CD4-positive, alpha-beta T cell (primary cell): Measurements from ENCODE around the gene DNALI1. TPM values are rescaled to one million over a fixed set of nuclear protein-coding genes. Genes with fewer than 3 reads are reported as not detected.

Source experiments
- ATAC-seq: fragments of 200-7000 bp; cut with Tn5 transposase; one replicate; pipeline ENCODE4 v1.10.0; 2022; ENCODE audit warnings: mild to moderate bottlenecking; ENCODE audit not compliant: poor library complexity
- CTCF ChIA-PET: fragments of 350-600 bp; sonication (Branson Sonifier 250); formaldehyde crosslinking; loops from one replicate; lab custom pipeline; 2021; ENCODE audit warnings: antibody characterized with exemption, inconsistent platforms; lab: Charles Lee
- POLR2A ChIA-PET: fragments of 350-600 bp; sonication (Branson Sonifier 250); formaldehyde crosslinking; loops from one replicate; lab custom pipeline; 2021; ENCODE audit warnings: antibody characterized with exemption, inconsistent platforms; lab: Charles Lee
- DNase-seq, 14 experiments: peaks; one replicate each; pipeline ENCODE4 v3.0.0-alpha.2; 2013 to 2020; ENCODE audit warnings: mixed read lengths in 2 of 14
- H3K27ac ChIP-seq, 2 donors: one replicate each; pipeline versions ENCODE4 v1.5.1 to v1.7.0; 2013; ENCODE audit warnings: low read length in 2 of 2, low read depth in 1 of 2, mild to moderate bottlenecking in 1 of 2
- H3K27me3 ChIP-seq, 2 experiments: 1 replicate in 1 of 2; 2 replicates in 1 of 2; pipeline versions ENCODE4 v1.6.1 to v1.7.0; 2013; ENCODE audit warnings: low read length in 2 of 2, control low read depth in 1 of 2, mild to moderate bottlenecking in 1 of 2, moderate library complexity in 1 of 2; ENCODE audit not compliant: insufficient read depth in 2 of 2, control insufficient read depth in 1 of 2
- H3K36me3 ChIP-seq: one replicate; pipeline ENCODE4 v1.6.1; 2013; ENCODE audit warnings: low read length, control low read depth; ENCODE audit not compliant: insufficient read depth
- H3K4me1 ChIP-seq: one replicate; pipeline ENCODE4 v1.6.1; 2013; ENCODE audit warnings: low read length, control low read depth; ENCODE audit not compliant: insufficient read depth
- H3K4me3 ChIP-seq: one replicate; pipeline ENCODE4 v1.5.1; 2013; ENCODE audit warnings: mild to moderate bottlenecking, low read length, moderate library complexity
- H3K9me3 ChIP-seq, 2 experiments: 1 replicate in 1 of 2; 2 replicates in 1 of 2; pipeline versions ENCODE4 v1.6.1 to v1.7.0; 2013; ENCODE audit warnings: low read length in 2 of 2, mild to moderate bottlenecking in 2 of 2, control low read depth in 1 of 2, moderate library complexity in 1 of 2; ENCODE audit not compliant: control insufficient read depth in 1 of 2, insufficient read depth in 1 of 2
- H3K27ac Mint-ChIP-seq: one replicate; pipeline ENCODE4 v1.8.0; 2020; ENCODE audit warnings: mixed read lengths
- H3K27me3 Mint-ChIP-seq: one replicate; pipeline ENCODE4 v1.8.0; 2021; ENCODE audit warnings: mixed read lengths
- H3K36me3 Mint-ChIP-seq: one replicate; pipeline ENCODE4 v1.8.0; 2021; ENCODE audit warnings: low read depth, mixed read lengths
- H3K4me1 Mint-ChIP-seq: one replicate; pipeline ENCODE4 v1.8.0; 2021; ENCODE audit warnings: low read depth, mixed read lengths
- H3K4me3 Mint-ChIP-seq: one replicate; pipeline ENCODE4 v1.8.0; 2020; ENCODE audit warnings: mild to moderate bottlenecking, mixed read lengths
- H3K9me3 Mint-ChIP-seq: one replicate; pipeline ENCODE4 v1.8.0; 2020; ENCODE audit warnings: mixed read lengths
- intact Hi-C, 2 experiments: fragments of 100-400 bp; cut with DNase I in 1 of 2; cut with micrococcal nuclease in 1 of 2; formaldehyde crosslinking; loops; one replicate each; pipeline versions ENCODE4 v1.15.1 to v1.9.0; 2023 to 2025; cut with DNase I, micrococcal nuclease
- total RNA-seq, 174 experiments: library from RNA in 2 of 174; stranded (reverse) in 2 of 174; gene quantifications; one replicate each; pipeline ENCODE4 v1.2.3 and lab custom pipeline; 2021 to 2026
- TF ChIP-seq, protein P1 (sequence below): fragments of 200-600 bp; IDR thresholded peaks from one replicate; pipeline ENCODE4 v1.8.0; 2022; ENCODE audit warnings: antibody characterized with exemption, mild to moderate bottlenecking

The DNALI1 gene
- total RNA-seq, 2 experiments from 2014 or later: not detected

DNA sequence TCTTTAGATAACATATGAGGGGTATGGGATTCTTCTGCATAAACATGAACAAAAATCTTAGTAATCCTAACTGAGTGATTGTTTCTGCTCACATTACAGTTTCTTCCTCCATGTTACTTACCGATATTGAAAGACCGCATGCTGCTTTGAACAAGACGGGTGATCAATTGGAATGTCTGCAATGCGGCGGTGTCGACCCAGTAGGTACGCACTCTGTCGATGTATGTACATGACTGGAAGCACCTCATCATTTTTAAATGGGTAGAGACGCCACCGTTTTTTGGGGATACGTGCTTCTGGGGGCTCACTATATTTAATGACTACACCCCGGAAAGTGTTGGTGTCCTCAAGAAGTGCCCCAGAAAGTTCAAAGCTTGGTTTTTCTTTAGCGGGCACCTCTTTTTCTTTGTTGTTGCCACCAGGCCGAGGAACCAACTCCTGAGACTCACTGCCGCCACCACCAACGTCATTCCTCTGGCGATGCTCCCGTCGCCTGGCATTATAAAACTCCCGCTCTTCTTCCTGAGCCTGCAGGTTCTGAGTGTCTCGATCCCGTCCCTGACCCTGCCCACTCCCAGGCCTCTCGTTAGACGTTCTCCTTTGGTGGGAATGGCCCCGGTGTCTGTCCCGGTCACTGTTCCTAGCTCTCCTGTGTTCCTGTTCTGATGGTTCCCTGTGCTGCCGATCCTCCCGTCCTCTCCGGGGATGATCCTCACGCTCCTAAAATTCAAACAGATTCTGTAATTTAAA, 16.5 kb upstream of the DNALI1 start:
- Histone ChIP-seq H3K36me3 (peaks cover 75% of the 10 kb centered on the region), H3K9me3 (no peaks in the 10 kb centered on the region), H3K27ac (no peak overlapping the region), H3K4me1 (no peaks in the 10 kb centered on the region), H3K27me3 (no peaks in the 10 kb centered on the region), H3K4me3 (no peak overlapping the region)
- intact Hi-C loops: no loop called here
- ATAC-seq (no peak), DNase-seq (no peak)
- Mint-ChIP-seq H3K36me3 (peaks cover 84% of the 10 kb centered on the region), H3K27me3 (no peaks in the 10 kb centered on the region), H3K4me1 (peaks cover 24% of the 10 kb centered on the region), H3K4me3 (no peak overlapping the region), H3K9me3 (no peaks in the 10 kb centered on the region), H3K27ac (no peak overlapping the region)
- ChIA-PET CTCF (no interaction called here), POLR2A (no interaction called here)
- TF ChIP-seq, protein P1, sequence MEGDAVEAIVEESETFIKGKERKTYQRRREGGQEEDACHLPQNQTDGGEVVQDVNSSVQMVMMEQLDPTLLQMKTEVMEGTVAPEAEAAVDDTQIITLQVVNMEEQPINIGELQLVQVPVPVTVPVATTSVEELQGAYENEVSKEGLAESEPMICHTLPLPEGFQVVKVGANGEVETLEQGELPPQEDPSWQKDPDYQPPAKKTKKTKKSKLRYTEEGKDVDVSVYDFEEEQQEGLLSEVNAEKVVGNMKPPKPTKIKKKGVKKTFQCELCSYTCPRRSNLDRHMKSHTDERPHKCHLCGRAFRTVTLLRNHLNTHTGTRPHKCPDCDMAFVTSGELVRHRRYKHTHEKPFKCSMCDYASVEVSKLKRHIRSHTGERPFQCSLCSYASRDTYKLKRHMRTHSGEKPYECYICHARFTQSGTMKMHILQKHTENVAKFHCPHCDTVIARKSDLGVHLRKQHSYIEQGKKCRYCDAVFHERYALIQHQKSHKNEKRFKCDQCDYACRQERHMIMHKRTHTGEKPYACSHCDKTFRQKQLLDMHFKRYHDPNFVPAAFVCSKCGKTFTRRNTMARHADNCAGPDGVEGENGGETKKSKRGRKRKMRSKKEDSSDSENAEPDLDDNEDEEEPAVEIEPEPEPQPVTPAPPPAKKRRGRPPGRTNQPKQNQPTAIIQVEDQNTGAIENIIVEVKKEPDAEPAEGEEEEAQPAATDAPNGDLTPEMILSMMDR: no peak

DNA sequence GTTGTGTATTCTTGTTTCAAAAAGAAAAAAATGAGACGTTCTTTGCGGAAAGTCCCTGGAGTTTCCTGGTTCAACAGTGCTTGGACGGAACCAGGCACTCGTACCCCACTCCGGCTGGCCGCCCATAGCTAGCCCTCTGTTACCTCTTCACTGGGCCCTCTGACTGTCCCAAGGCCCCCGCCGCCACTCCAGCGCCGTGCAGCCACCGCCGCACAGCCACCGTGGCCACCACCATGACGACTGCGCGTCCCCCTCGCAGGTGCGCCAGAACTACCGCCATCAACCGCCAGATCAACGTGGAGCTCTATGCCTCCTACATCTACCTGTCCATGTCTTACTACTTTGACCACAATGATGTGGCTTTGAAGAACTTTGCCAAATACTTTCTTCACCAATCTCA, 12.2 kb upstream of the DNALI1 start:
- Histone ChIP-seq H3K4me1 (no peaks in the 10 kb centered on the region), H3K4me3 (no peak overlapping the region), H3K9me3 (no peaks in the 10 kb centered on the region), H3K27me3 (no peaks in the 10 kb centered on the region), H3K27ac (no peak overlapping the region), H3K36me3 (peaks cover 79% of the 10 kb centered on the region)
- Mint-ChIP-seq H3K27ac (no peak overlapping the region), H3K9me3 (no peaks in the 10 kb centered on the region), H3K36me3 (peaks cover 72% of the 10 kb centered on the region), H3K4me1 (peaks cover 20% of the 10 kb centered on the region), H3K4me3 (no peak overlapping the region), H3K27me3 (no peaks in the 10 kb centered on the region)
- TF ChIP-seq, protein P1: no peak
- ChIA-PET CTCF (interaction anchor here (1.7 kb wide), 1 partner anchor 57 kb away, joined by 5 read pairs; no protein-coding TSS in a partner anchor), POLR2A (no interaction called here)
- DNase-seq (no peak), ATAC-seq (no peak)
- intact Hi-C loops: no loop called here

DNA sequence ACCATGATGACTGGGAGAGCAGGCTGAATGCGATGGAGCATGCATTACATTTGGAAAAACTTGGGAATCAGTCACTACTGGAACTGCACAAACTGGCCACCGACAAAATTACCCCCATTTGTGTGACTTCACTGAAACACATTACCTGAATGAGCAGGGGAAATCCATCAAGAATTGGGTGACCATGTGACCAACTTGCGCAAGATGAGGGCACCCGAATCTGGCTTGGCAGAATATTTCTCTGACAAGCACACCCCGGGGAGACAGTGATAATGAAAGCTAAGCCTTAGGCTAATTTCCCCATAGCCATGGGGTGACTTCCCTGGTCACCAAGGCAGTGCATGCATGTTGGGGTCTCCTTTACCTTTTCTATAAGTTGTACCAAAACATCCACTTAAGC, 11.7 kb upstream of the DNALI1 start:
- intact Hi-C loops: no loop called here
- CTCF ChIA-PET: interaction anchor here (1.7 kb wide), 1 partner anchor 58 kb away, joined by 5 read pairs; no protein-coding TSS in a partner anchor
- Histone ChIP-seq H3K4me1 (no peaks in the 10 kb centered on the region), H3K27ac (no peak overlapping the region), H3K4me3 (no peak overlapping the region), H3K36me3 (peaks cover 78% of the 10 kb centered on the region), H3K27me3 (no peaks in the 10 kb centered on the region), H3K9me3 (no peaks in the 10 kb centered on the region)
- Mint-ChIP-seq H3K36me3 (peaks cover 72% of the 10 kb centered on the region), H3K27me3 (no peaks in the 10 kb centered on the region), H3K27ac (no peak overlapping the region), H3K4me1 (peaks cover 25% of the 10 kb centered on the region), H3K4me3 (no peak overlapping the region), H3K9me3 (no peaks in the 10 kb centered on the region)
- TF ChIP-seq, protein P1: no peak
- POLR2A ChIA-PET: no interaction called here
- ATAC-seq (no peak), DNase-seq (no peak)
